ENCODE data around the gene COLGALT1.

Gene COLGALT1

DNA sequence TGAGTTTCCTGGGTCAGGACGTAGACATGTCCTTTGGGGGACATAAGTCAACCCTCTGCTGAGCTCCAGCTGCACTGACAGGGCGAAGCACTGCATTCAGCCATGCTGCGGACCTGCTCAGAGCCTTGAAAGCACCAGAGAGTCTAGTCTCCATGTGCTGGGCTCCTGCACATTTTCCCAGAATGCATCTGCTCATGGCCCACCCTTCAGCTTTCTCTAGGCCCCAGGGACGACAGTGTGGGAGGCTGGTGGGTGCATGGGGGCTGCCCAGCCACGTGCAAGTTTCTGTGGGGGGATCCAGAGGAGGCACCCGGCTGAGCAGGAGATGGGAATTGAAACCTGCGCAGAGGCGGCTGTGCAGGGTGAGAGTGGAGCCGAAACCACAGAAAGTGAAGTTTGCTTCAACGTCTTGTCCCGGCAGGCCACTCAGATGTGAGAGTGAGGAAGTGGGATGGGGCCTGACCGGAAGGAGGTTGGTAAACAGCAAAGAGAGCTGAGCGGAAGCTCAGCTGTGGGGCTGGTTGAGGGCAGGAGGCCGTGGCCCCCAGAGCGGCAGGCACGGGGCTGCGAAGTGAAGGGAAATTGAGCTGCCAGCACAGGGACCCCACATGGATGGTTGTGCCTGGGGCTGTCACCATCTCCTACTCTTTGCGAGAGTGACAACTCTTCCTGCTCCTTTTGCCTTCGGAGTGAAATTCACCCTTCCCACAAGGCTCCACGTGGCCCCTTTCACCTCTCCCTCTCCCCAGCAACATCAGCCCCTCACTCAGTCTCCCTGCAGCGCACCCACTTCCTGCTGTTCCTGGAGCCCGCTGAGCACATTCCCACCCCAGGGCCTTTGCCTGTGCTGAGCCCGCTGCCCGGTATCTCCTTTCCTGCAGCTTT is 32.2 kb upstream of the COLGALT1 start:
- H3K9me3 ChIP-seq (ENCODE audit: control insufficient read depth, low read length), result peaks cover 11% of the 10 kb centered on the region
- H3K9ac ChIP-seq (ENCODE audit: low read length), result no peak overlapping the region
- peaks cover 14% of the 10 kb centered on the region for H3K36me3 ChIP-seq (ENCODE audit: control insufficient read depth, insufficient read depth, low read length, severe bottlenecking)
- H3K27me3 ChIP-seq (replicated peaks; ENCODE audit: control insufficient read depth, insufficient read depth, low read length), result no peaks in the 10 kb centered on the region
- H3K4me1 ChIP-seq (ENCODE audit: control insufficient read depth, insufficient read depth, low read length), result no peaks in the 10 kb centered on the region
- no peak for DNase-seq (ENCODE audit: low read depth)
- no peak overlapping the region for H3K4me3 ChIP-seq (ENCODE audit: low read length)

- H3K4me1 ChIP-seq (ENCODE audit: control insufficient read depth, insufficient read depth, low read length), result no peaks in the 10 kb centered on the region
- no peak for DNase-seq (ENCODE audit: low read depth)
- no peak overlapping the region for H3K4me3 ChIP-seq (ENCODE audit: low read length)
- peaks cover 10% of the 10 kb centered on the region for H3K27me3 ChIP-seq (replicated peaks; ENCODE audit: control insufficient read depth, insufficient read depth, low read length)
- H3K36me3 ChIP-seq (ENCODE audit: control insufficient read depth, insufficient read depth, low read length, severe bottlenecking), result peaks cover 8% of the 10 kb centered on the region
- peaks cover 17% of the 10 kb centered on the region for H3K9me3 ChIP-seq (ENCODE audit: control insufficient read depth, low read length)
- no peak overlapping the region for H3K9ac ChIP-seq (ENCODE audit: low read length)
Measured at GRCh38 chr19:17524651-17525050, 30.8 kb upstream of the COLGALT1 start.

DNA sequence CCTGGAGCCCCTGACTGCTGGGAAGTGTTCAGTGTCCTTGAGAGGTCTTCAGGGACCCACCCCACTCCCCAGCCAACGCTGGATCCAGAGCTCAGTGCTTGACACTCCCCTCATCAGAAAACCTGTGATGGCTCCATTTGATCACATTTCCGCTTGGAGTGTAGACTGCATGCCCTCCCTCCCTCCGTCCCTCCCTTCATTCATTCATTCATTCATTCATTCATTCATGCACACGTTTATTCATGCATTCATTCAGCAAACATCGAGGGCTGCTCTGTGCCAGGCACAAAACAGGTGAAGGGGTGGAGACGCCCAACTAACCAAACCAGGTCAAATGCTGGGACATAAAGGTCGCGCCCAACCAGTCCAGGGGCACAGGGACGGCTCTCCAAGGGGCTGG is 30.3 kb upstream of the COLGALT1 start:
- Histone ChIP-seq H3K9me3 (ENCODE audit: control insufficient read depth, low read length) (peaks cover 17% of the 10 kb centered on the region), H3K27me3 (replicated peaks; ENCODE audit: control insufficient read depth, insufficient read depth, low read length) (peaks cover 10% of the 10 kb centered on the region), H3K4me1 (ENCODE audit: control insufficient read depth, insufficient read depth, low read length) (no peaks in the 10 kb centered on the region), H3K4me3 (ENCODE audit: low read length) (no peak overlapping the region), H3K36me3 (ENCODE audit: control insufficient read depth, insufficient read depth, low read length, severe bottlenecking) (peaks cover 5% of the 10 kb centered on the region), H3K9ac (ENCODE audit: low read length) (no peak overlapping the region)
- no peak for DNase-seq (ENCODE audit: low read depth)

GRCh38 chr19:17526922-17527321 is 28.5 kb upstream of the COLGALT1 start:
- H3K27me3 ChIP-seq (replicated peaks; ENCODE audit: control insufficient read depth, insufficient read depth, low read length), result peaks cover 18% of the 10 kb centered on the region
- no peaks in the 10 kb centered on the region for H3K36me3 ChIP-seq (ENCODE audit: control insufficient read depth, insufficient read depth, low read length, severe bottlenecking)
- H3K9ac ChIP-seq (ENCODE audit: low read length), result no peak overlapping the region
- peaks cover 17% of the 10 kb centered on the region for H3K9me3 ChIP-seq (ENCODE audit: control insufficient read depth, low read length)
- H3K4me1 ChIP-seq (ENCODE audit: control insufficient read depth, insufficient read depth, low read length), result no peaks in the 10 kb centered on the region
- no peak overlapping the region for H3K4me3 ChIP-seq (ENCODE audit: low read length)
- DNase-seq (ENCODE audit: low read depth), result no peak

GRCh38 chr19:17527326-17527725 is 28.1 kb upstream of the COLGALT1 start:
- no peak for DNase-seq (ENCODE audit: low read depth)
- H3K9me3 ChIP-seq (ENCODE audit: control insufficient read depth, low read length), result peaks cover 17% of the 10 kb centered on the region
- no peaks in the 10 kb centered on the region for H3K4me1 ChIP-seq (ENCODE audit: control insufficient read depth, insufficient read depth, low read length)
- no peak overlapping the region for H3K9ac ChIP-seq (ENCODE audit: low read length)
- H3K36me3 ChIP-seq (ENCODE audit: control insufficient read depth, insufficient read depth, low read length, severe bottlenecking), result no peaks in the 10 kb centered on the region
- H3K4me3 ChIP-seq (ENCODE audit: low read length), result no peak overlapping the region
- H3K27me3 ChIP-seq (replicated peaks; ENCODE audit: control insufficient read depth, insufficient read depth, low read length), result peaks cover 21% of the 10 kb centered on the region

GRCh38 chr19:17528610-17529009 is 26.8 kb upstream of the COLGALT1 start:
- DNase-seq (ENCODE audit: low read depth), result no peak
- no peaks in the 10 kb centered on the region for H3K4me1 ChIP-seq (ENCODE audit: control insufficient read depth, insufficient read depth, low read length)
- peaks cover 17% of the 10 kb centered on the region for H3K9me3 ChIP-seq (ENCODE audit: control insufficient read depth, low read length)
- H3K9ac ChIP-seq (ENCODE audit: low read length), result no peak overlapping the region
- no peak overlapping the region for H3K4me3 ChIP-seq (ENCODE audit: low read length)
- peaks cover 30% of the 10 kb centered on the region for H3K27me3 ChIP-seq (replicated peaks; ENCODE audit: control insufficient read depth, insufficient read depth, low read length)
- H3K36me3 ChIP-seq (ENCODE audit: control insufficient read depth, insufficient read depth, low read length, severe bottlenecking), result no peaks in the 10 kb centered on the region

GRCh38 chr19:17529239-17530158 is 25.9 kb upstream of the COLGALT1 start:
- no peak overlapping the region for H3K4me3 ChIP-seq (ENCODE audit: low read length)
- no peaks in the 10 kb centered on the region for H3K4me1 ChIP-seq (ENCODE audit: control insufficient read depth, insufficient read depth, low read length)
- H3K36me3 ChIP-seq (ENCODE audit: control insufficient read depth, insufficient read depth, low read length, severe bottlenecking), result no peaks in the 10 kb centered on the region
- peaks cover 16% of the 10 kb centered on the region for H3K9me3 ChIP-seq (ENCODE audit: control insufficient read depth, low read length)
- no peak overlapping the region for H3K9ac ChIP-seq (ENCODE audit: low read length)
- H3K27me3 ChIP-seq (replicated peaks; ENCODE audit: control insufficient read depth, insufficient read depth, low read length), result peaks cover 34% of the 10 kb centered on the region
- DNase-seq (ENCODE audit: low read depth), result no peak

GRCh38 chr19:17530586-17530985 is 24.9 kb upstream of the COLGALT1 start:
- peaks cover 34% of the 10 kb centered on the region for H3K27me3 ChIP-seq (replicated peaks; ENCODE audit: control insufficient read depth, insufficient read depth, low read length)
- H3K4me3 ChIP-seq (ENCODE audit: low read length), result no peak overlapping the region
- DNase-seq (ENCODE audit: low read depth), result no peak
- no peak overlapping the region for H3K9ac ChIP-seq (ENCODE audit: low read length)
- peaks cover 12% of the 10 kb centered on the region for H3K9me3 ChIP-seq (ENCODE audit: control insufficient read depth, low read length)
- H3K36me3 ChIP-seq (ENCODE audit: control insufficient read depth, insufficient read depth, low read length, severe bottlenecking), result no peaks in the 10 kb centered on the region
- no peaks in the 10 kb centered on the region for H3K4me1 ChIP-seq (ENCODE audit: control insufficient read depth, insufficient read depth, low read length)

GRCh38 chr19:17532116-17532515 is 23.3 kb upstream of the COLGALT1 start:
- no peak overlapping the region for H3K4me3 ChIP-seq (ENCODE audit: low read length)
- H3K4me1 ChIP-seq (ENCODE audit: control insufficient read depth, insufficient read depth, low read length), result no peaks in the 10 kb centered on the region
- no peak overlapping the region for H3K9ac ChIP-seq (ENCODE audit: low read length)
- no peaks in the 10 kb centered on the region for H3K36me3 ChIP-seq (ENCODE audit: control insufficient read depth, insufficient read depth, low read length, severe bottlenecking)
- peaks cover 39% of the 10 kb centered on the region for H3K27me3 ChIP-seq (replicated peaks; ENCODE audit: control insufficient read depth, insufficient read depth, low read length)
- peaks cover 12% of the 10 kb centered on the region for H3K9me3 ChIP-seq (ENCODE audit: control insufficient read depth, low read length)
- no peak for DNase-seq (ENCODE audit: low read depth)

DNA sequence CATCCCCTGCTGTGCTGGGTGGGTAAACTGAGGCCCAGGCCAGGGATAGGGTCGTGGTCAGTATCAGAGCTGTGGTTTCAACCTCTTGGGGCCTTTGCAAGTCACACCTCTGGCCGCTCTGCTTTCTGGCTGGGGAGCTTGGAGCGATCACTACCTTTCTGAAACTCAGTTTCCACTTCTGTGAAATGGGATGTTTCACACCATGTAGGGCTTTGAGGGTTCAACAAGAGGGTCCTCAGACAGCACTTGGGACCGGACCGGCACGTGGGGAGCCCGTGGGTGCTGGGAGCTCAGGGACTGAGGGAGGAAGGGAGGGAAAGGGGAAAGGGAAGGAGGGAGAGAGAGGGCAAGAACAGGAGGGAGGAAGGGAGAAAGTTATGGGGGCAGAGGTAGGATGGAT is 22.9 kb upstream of the COLGALT1 start:
- no peaks in the 10 kb centered on the region for H3K4me1 ChIP-seq (ENCODE audit: control insufficient read depth, insufficient read depth, low read length)
- peaks cover 42% of the 10 kb centered on the region for H3K27me3 ChIP-seq (replicated peaks; ENCODE audit: control insufficient read depth, insufficient read depth, low read length)
- H3K9me3 ChIP-seq (ENCODE audit: control insufficient read depth, low read length), result peaks cover 12% of the 10 kb centered on the region
- H3K9ac ChIP-seq (ENCODE audit: low read length), result no peak overlapping the region
- no peak for DNase-seq (ENCODE audit: low read depth)
- H3K36me3 ChIP-seq (ENCODE audit: control insufficient read depth, insufficient read depth, low read length, severe bottlenecking), result no peaks in the 10 kb centered on the region
- H3K4me3 ChIP-seq (ENCODE audit: low read length), result no peak overlapping the region

DNA sequence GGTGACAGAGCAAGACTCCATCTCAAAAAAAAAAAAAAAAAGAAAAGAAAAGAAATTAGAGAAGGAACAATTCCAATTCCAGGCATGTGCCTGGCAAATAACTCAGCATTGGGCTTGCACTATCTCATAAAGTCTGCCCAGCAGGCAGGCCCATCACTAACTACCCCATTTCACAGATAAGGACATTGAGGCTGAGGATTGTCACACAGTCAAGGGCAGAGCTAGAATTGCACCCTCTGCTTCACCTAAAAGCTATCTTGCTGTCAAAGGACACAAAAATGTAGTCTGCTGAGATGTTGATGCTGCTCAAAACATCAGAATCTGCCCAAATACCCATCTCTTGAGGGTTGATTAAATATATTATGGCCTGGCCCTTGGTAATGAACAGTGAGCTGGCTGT is 20.7 kb upstream of the COLGALT1 start:
- H3K27me3 ChIP-seq (replicated peaks; ENCODE audit: control insufficient read depth, insufficient read depth, low read length), result peaks cover 42% of the 10 kb centered on the region
- no peaks in the 10 kb centered on the region for H3K36me3 ChIP-seq (ENCODE audit: control insufficient read depth, insufficient read depth, low read length, severe bottlenecking)
- H3K4me3 ChIP-seq (ENCODE audit: low read length), result no peak overlapping the region
- DNase-seq (ENCODE audit: low read depth), result no peak
- peaks cover 9% of the 10 kb centered on the region for H3K4me1 ChIP-seq (ENCODE audit: control insufficient read depth, insufficient read depth, low read length)
- no peaks in the 10 kb centered on the region for H3K9me3 ChIP-seq (ENCODE audit: control insufficient read depth, low read length)
- H3K9ac ChIP-seq (ENCODE audit: low read length), result no peak overlapping the region

Data from adipocyte (in vitro differentiated cells).